Measurements from ENCODE around the gene CHRDL1.
A peak's percentile ranks its signal among the peaks of the same experiment; 100 is the strongest.

CHRDL1 gene

DNA sequence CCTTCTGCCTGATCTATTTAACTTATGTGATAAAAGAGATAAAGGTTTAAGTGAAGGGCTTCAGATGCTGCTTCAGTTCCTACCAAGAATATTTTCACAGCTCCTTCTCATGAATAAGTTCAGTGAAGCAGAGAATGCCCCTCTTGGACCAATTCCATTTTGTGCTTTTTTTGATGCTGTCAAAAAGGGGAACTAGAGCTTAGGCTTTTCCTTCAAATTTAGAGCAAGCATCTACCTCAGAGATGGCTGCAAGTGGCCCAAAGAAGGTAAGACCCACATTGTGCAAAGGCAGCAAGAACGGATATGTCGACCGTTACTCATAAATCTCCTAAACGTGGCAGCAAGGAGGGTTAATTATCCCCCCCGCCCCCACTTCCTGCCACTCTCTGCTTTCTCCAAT lies 4.5 kb downstream of the CHRDL1 start:
- no peak overlapping the region for H3K4me3 Mint-ChIP-seq
- H3K36me3 Mint-ChIP-seq (ENCODE audit: low read depth) = no peaks in the 10 kb centered on the region
- no peaks in the 10 kb centered on the region for H3K9me3 Mint-ChIP-seq
- no peak for TF ChIP-seq CTCF (IDR thresholded peaks at IDR 0.05; ENCODE audit: unreplicated experiment in 3 of 3)
- peaks cover 14% of the 10 kb centered on the region for H3K27me3 Mint-ChIP-seq (ENCODE audit: low read depth)
- peaks cover 21% of the 10 kb centered on the region for H3K4me1 Mint-ChIP-seq
- no peak overlapping the region for H3K27ac Mint-ChIP-seq

DNA sequence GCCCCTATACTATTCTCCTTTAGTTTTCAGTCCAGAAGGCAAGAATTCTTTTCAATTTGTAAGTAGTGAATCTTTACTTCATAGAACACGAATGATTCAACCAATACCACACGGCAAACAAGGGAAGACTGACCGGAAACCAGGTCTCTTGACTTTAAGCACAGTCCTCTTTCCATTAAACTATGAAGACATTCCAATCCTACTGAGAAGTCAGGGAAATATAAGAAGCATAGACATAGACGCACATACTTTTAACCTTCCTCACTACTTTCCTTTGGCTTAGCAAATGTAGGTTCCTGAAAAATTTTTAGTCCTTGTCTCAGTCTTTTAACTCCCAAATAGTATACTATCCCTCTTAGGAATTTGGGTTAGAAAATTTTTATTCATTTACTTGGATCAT lies 9.1 kb downstream of the CHRDL1 start:
- H3K4me3 Mint-ChIP-seq = no peak overlapping the region
- H3K36me3 Mint-ChIP-seq (ENCODE audit: low read depth) = no peaks in the 10 kb centered on the region
- no peaks in the 10 kb centered on the region for H3K9me3 Mint-ChIP-seq
- H3K27me3 Mint-ChIP-seq (ENCODE audit: low read depth) = no peaks in the 10 kb centered on the region
- no peak overlapping the region for H3K27ac Mint-ChIP-seq
- peaks cover 2% of the 10 kb centered on the region for H3K4me1 Mint-ChIP-seq
- no peak for TF ChIP-seq CTCF (IDR thresholded peaks at IDR 0.05; ENCODE audit: unreplicated experiment in 3 of 3)

DNA sequence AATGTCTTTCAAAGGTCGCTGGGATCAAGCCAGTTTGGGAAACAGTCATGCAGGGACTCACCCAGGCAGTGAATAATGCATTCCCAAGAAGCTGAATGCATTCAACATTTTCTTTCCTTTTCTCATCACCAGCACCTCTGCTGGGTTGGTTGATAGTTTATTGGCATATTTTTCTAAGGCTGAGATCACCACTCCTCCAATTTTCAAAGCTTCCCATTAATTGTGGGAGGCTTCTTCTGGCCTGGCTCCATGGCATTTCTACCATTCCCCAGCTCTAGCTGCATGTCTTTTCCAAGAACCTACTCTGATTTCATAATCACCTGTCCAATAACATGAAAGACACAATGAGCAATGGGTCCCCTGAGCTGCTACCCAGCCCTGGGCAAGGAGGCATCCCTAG lies 35.8 kb downstream of the CHRDL1 start:
- H3K9me3 Mint-ChIP-seq = peaks cover 23% of the 10 kb centered on the region

DNA sequence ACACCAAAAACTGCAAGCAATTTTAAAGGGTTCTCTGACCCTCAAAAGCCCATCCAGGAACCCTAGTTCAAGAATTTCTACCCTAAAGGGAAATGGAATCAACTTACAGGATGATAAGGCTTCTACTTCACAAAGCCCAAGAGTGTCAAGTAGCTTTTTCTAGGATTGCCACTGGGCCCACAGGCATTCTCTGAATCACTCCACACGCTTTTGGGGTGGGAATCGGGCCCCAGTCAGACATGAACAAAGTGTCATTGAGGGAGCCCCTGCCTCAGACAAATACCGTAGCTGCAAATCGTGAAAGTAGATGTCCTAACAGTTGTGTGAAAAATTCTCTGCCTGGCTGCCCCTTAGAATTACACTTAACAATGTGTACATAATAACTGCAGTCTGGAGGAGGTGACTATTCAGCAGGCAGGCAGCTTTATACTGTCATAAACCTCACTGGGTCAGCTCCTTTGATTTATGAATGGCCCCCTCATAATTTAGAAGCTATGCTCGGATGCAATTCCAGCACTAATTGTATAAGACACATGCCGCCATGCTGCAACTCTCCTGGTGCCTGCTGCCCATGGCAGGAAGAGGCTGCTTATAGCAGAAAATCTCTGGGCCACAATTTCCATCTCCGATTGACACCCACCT lies 36.7 kb downstream of the CHRDL1 start:
- Mint-ChIP-seq H3K27me3 (ENCODE audit: low read depth) (no peaks in the 10 kb centered on the region), H3K4me1 (peaks cover 9% of the 10 kb centered on the region), H3K36me3 (ENCODE audit: low read depth) (peaks cover 14% of the 10 kb centered on the region), H3K9me3 (peaks cover 20% of the 10 kb centered on the region), H3K4me3 (no peak overlapping the region), H3K27ac (peak overlapping the region in 1 of 3 experiments; percentile 18)
- no peak for TF ChIP-seq CTCF (IDR thresholded peaks at IDR 0.05; ENCODE audit: unreplicated experiment in 3 of 3)

More for the DNA sequence above, 35.8 kb downstream of the CHRDL1 start:
- H3K27ac Mint-ChIP-seq = peak overlapping the region in 1 of 3 experiments; percentile 18
- H3K4me1 Mint-ChIP-seq = peaks cover 9% of the 10 kb centered on the region
- no peaks in the 10 kb centered on the region for H3K27me3 Mint-ChIP-seq (ENCODE audit: low read depth)
- TF ChIP-seq CTCF (IDR thresholded peaks at IDR 0.05; ENCODE audit: unreplicated experiment in 3 of 3) = no peak
- peaks cover 15% of the 10 kb centered on the region for H3K36me3 Mint-ChIP-seq (ENCODE audit: low read depth)
- no peak overlapping the region for H3K4me3 Mint-ChIP-seq

GRCh38 chrX:110755611-110756010 lies 40.0 kb downstream of the CHRDL1 start:
- peaks cover 14% of the 10 kb centered on the region for H3K36me3 Mint-ChIP-seq (ENCODE audit: low read depth)
- peaks cover 16% of the 10 kb centered on the region for H3K9me3 Mint-ChIP-seq
- peaks cover 10% of the 10 kb centered on the region for H3K4me1 Mint-ChIP-seq
- no peak for TF ChIP-seq CTCF (IDR thresholded peaks at IDR 0.05; ENCODE audit: unreplicated experiment in 3 of 3)
- H3K4me3 Mint-ChIP-seq = no peak overlapping the region
- no peak overlapping the region for H3K27ac Mint-ChIP-seq
- no peaks in the 10 kb centered on the region for H3K27me3 Mint-ChIP-seq (ENCODE audit: low read depth)

GRCh38 chrX:110755061-110755460 lies 40.6 kb downstream of the CHRDL1 start:
- H3K36me3 Mint-ChIP-seq (ENCODE audit: low read depth) = peaks cover 14% of the 10 kb centered on the region
- H3K27ac Mint-ChIP-seq = no peak overlapping the region
- H3K27me3 Mint-ChIP-seq (ENCODE audit: low read depth) = no peaks in the 10 kb centered on the region
- H3K4me1 Mint-ChIP-seq = peaks cover 15% of the 10 kb centered on the region
- peaks cover 16% of the 10 kb centered on the region for H3K9me3 Mint-ChIP-seq
- H3K4me3 Mint-ChIP-seq = no peak overlapping the region
- TF ChIP-seq CTCF (IDR thresholded peaks at IDR 0.05; ENCODE audit: unreplicated experiment in 3 of 3) = no peak
